PC-9 (cell line): ENCODE data around the gene KCNAB2.

ENCODE experiments used
- EZH2 ChIP-seq: fragments of 200-600 bp; sonication (generic); IDR thresholded peaks from 2 replicates; pipeline ENCODE4 v1.8.0; 2017; ENCODE audit warnings: antibody characterized with exemption, low read depth
- TF ChIP-seq, protein P1 (sequence below): fragments of 200-600 bp; sonication (generic); conservative IDR thresholded peaks from 2 replicates; pipeline ENCODE4 v1.6.1; 2017; ENCODE audit warnings: mixed run types, antibody characterized with exemption, mild to moderate bottlenecking, moderate library complexity

DNA sequence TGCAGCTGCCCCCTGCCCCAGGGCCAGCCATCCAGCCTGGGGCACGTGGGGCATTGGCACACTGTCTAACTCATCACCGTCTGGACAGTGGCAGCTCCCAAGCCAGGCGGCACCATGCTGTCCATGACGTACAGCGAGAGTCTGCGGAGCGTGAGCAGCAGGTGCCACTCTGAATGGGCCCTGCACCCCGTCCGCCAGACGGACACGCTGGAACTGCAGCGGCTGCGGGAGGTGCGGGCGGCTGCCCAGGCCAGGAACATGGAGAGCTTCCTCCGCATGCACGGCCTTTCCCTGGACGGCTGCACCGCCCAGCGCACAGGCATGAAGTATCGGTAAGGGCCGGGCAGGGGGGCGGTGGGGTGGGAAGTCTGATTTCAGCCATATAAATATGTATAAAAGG, 5.7 kb downstream of the KCNAB2 start:
- TF ChIP-seq, protein P1, sequence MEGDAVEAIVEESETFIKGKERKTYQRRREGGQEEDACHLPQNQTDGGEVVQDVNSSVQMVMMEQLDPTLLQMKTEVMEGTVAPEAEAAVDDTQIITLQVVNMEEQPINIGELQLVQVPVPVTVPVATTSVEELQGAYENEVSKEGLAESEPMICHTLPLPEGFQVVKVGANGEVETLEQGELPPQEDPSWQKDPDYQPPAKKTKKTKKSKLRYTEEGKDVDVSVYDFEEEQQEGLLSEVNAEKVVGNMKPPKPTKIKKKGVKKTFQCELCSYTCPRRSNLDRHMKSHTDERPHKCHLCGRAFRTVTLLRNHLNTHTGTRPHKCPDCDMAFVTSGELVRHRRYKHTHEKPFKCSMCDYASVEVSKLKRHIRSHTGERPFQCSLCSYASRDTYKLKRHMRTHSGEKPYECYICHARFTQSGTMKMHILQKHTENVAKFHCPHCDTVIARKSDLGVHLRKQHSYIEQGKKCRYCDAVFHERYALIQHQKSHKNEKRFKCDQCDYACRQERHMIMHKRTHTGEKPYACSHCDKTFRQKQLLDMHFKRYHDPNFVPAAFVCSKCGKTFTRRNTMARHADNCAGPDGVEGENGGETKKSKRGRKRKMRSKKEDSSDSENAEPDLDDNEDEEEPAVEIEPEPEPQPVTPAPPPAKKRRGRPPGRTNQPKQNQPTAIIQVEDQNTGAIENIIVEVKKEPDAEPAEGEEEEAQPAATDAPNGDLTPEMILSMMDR: no peak
- no peak for TF ChIP-seq EZH2
